NCI-H1694 treated with DMSO at 0.1 percent for 48 hours (cell line): Measurements from ENCODE around the gene CHST11.

Source experiments
- DNase-seq: peaks from one replicate; lab custom pipeline; 2025; lab: John Stamatoyannopoulos, UW

The CHST11 gene

GRCh38 chr12:104653730-104654664 lies 197.2 kb downstream of the CHST11 start:
- peak; percentile 4 for DNase-seq

- DNase-seq = no peak
Observed at GRCh38 chr12:104654665-104655609, 198.2 kb downstream of the CHST11 start.

- no peak for DNase-seq
Observed at GRCh38 chr12:104656383-104656782, 199.6 kb downstream of the CHST11 start.

DNA sequence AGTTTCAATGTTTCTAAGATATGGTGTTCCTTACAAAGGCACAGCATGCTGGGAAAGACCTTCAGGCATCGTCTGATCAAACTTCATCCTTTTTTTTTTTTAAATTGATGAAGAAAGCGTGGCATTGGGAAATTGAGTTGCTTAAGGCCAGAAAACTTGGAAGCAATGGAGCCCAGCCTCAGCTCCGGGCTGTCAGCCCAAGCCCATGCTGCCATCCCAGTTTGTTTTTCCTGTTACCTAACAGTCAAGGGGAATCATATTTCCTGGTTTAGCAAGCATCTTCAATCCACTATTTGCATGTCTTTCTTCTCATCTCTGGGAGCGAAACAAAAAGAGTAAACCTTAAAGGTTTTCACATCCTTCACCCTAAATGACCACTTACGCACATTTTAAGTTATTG lies 200.2 kb downstream of the CHST11 start:
- no peak for DNase-seq

GRCh38 chr12:104657726-104658484 lies 201.2 kb downstream of the CHST11 start:
- no peak for DNase-seq

GRCh38 chr12:104659058-104659457 lies 202.3 kb downstream of the CHST11 start:
- no peak for DNase-seq

DNA sequence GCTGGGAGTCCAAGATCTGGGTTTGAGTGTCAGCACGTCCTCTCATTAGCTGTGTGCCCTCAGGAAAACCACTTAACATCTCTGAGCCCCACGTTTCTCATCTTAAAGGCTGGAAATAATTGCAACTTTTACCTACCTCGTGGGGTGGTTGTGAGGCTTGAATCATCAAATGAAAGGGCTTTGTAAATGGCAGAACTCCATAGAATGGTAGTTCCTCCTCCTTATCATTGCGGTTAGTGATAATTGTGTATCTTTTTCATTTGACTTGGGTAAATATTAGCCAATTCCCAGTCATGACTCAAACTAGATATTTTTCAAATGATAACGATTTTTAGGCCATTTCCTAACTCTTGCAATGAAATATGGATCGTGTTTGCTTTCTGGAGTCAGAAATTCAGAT lies 205.5 kb downstream of the CHST11 start:
- no peak for DNase-seq

GRCh38 chr12:104662908-104663307 lies 206.2 kb downstream of the CHST11 start:
- peak; percentile 21 for DNase-seq

DNA sequence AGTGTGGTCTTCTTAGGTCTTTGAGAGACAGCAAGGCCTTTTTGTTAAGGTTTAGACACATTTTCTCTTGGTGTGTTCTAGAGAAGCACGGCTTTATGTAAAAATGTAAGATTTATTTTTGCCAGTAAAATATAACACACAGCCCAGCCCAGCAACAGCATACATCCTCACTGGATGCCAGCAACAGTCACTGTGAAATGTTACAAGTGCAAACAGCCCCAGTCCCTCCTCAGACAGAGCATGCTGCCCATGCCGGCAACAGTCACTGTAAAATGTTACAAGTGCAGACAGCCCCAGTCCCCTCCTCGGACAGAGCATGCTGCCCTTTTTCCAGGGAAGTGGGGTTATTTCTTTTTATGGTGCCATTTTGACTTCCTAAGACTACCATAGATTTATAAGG lies 207.6 kb downstream of the CHST11 start:
- no peak for DNase-seq

- no peak for DNase-seq
Observed at GRCh38 chr12:104665296-104665695, 208.5 kb downstream of the CHST11 start.

- DNase-seq = no peak
Observed at GRCh38 chr12:104667139-104667538, 210.4 kb downstream of the CHST11 start.

- DNase-seq = no peak
Observed at GRCh38 chr12:104668274-104668718, 211.5 kb downstream of the CHST11 start.

DNA sequence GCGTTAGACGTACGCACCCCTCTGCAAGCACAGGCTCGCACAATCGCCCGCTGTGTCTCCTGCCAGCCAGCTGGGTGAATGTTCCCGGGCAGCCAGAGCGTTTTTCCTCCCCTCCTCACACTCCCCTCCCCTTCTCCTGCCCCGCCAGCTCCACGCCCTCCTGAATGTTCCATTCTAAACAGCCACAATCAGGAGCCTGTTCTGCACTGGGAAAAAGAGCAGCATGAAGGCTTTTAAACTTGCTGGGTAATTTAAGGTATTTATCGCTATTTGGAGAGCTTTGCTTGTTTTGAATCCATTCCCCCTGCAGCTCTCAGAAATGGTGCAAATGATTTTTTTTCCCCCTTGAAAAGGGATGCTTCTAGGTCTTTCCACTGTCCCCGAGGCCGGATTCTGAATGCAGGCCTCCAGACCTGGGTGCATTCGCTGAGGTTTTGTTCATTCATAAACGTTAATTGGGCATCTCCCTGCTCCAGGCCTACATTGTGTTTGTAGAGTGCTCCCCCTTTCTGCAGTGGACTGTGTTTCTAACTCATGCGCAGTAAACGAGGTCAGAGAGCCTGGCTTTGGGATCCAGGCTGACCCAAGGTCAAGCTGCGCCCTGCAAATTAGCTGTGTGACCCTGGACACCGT lies 212.5 kb downstream of the CHST11 start:
- peak; percentile 70 for DNase-seq

DNA sequence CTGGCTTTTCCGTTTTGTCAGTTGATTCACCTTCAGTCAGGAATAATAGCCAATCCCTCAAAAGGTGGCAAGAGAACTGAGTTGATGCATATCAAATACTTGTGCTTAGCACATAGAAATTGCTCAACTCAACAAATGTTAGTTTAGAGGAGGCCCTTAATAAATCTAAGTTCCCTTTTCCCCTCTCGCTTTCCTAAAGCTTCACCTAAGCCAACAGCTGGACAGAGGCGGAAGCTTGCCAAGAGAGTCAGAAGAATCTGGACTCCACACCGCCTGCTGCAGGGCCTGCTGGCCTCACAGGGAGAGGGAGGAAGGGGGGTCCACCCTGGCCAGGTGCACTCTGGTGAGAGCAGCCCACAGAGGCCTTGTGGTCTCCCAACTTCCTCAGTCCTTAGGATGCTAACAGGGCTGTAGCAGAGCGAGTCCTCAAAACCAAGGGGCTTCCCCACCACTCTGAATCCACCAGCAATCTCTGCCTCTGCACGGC lies 213.1 kb downstream of the CHST11 start:
- no peak for DNase-seq

- DNase-seq = no peak
Observed at GRCh38 chr12:104670439-104671408, 214.0 kb downstream of the CHST11 start.

GRCh38 chr12:104671409-104672095 lies 214.8 kb downstream of the CHST11 start:
- no peak for DNase-seq

- no peak for DNase-seq
Observed at GRCh38 chr12:104672096-104672445, 215.3 kb downstream of the CHST11 start.

DNA sequence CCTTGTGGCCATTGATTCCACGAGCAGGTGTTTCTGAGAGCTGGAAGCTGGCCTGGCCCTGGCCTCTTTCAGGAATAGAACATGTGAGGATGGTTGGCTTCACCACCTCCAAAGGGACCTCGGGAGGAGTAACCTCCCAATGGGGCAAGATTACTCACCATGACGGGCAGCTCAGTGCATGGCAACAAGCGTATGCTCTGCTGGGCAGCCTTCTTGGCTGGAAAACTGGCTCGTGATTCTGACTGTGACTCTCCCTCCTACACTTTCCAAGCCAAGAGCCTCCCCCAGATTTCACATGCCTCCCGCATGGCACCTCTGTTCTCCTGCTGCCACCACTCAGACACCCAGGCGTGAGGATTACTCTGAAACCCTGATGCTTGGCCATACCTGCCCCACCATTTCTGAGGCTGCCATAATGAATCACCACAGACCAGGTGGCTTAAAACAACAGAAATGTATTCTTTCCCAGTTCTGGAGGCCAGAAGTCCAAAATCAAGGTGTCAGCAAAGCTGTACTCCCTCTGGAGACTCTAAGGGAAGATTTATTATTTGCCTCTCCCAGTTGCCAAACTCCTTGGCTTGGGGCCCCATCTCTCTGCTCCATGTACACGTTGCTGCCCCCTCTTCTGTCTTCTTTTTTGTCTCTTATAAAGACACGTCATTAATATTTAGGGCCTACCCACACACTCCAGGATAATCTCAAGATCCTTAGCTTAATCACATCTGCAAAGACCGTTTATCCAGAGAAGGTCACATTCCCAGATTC lies 215.9 kb downstream of the CHST11 start:
- DNase-seq = no peak

DNA sequence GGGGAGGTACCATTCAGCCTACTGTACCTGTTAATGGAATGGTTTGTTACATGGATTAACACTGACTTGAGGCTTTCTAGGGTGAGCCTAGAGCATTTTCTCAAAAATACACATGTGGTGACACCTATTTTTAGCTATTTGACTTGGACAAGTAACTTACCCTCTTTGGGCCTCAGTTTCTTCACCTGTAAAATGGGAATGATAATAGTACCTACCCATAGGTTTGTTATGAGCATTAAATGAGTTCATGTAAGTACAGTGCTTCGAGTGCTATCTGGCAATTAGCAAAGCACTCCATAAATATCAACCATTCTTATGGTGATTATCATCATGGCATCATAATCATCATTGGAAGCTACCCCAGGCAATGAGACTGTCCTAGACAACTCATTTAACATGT lies 216.5 kb downstream of the CHST11 start:
- no peak for DNase-seq
